Subcutaneous adipose tissue (tissue), 4 donors: Measurements from ENCODE around the gene DHX34. TPM values are rescaled to one million over a fixed set of nuclear protein-coding genes. Genes with fewer than 3 reads are reported as not detected.

Experiments used
- total RNA-seq, 4 donors: library from RNA; depleted of rRNA; stranded (reverse); fragments of >200 nt; gene quantifications; one replicate each; pipeline ENCODE4 v1.1.0, GENCODE V29; 2016
- TF ChIP-seq, protein P1 (sequence below): fragments of 450-650 bp; IDR thresholded peaks from one replicate; pipeline ENCODE4 v1.5.1; 2016; ENCODE audit warnings: low read depth, mild to moderate bottlenecking, control low read depth, antibody characterized with exemption, moderate library complexity

DHX34 gene
- total RNA-seq, 4 donors from 2014 or later, result 7.3 to 8.2 (median 8.1) TPM

DNA sequence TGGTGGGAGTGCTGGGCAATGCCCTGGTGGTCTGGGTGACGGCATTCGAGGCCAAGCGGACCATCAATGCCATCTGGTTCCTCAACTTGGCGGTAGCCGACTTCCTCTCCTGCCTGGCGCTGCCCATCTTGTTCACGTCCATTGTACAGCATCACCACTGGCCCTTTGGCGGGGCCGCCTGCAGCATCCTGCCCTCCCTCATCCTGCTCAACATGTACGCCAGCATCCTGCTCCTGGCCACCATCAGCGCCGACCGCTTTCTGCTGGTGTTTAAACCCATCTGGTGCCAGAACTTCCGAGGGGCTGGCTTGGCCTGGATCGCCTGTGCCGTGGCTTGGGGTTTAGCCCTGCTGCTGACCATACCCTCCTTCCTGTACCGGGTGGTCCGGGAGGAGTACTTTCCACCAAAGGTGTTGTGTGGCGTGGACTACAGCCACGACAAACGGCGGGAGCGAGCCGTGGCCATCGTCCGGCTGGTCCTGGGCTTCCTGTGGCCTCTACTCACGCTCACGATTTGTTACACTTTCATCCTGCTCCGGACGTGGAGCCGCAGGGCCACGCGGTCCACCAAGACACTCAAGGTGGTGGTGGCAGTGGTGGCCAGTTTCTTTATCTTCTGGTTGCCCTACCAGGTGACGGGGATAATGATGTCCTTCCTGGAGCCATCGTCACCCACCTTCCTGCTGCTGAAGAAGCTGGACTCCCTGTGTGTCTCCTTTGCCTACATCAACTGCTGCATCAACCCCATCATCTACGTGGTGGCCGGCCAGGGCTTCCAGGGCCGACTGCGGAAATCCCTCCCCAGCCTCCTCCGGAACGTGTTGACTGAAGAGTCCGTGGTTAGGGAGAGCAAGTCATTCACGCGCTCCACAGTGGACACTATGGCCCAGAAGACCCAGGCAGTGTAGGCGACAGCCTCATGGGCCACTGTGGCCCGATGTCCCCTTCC lies 28.9 kb upstream of the DHX34 start:
- TF ChIP-seq, protein P1, sequence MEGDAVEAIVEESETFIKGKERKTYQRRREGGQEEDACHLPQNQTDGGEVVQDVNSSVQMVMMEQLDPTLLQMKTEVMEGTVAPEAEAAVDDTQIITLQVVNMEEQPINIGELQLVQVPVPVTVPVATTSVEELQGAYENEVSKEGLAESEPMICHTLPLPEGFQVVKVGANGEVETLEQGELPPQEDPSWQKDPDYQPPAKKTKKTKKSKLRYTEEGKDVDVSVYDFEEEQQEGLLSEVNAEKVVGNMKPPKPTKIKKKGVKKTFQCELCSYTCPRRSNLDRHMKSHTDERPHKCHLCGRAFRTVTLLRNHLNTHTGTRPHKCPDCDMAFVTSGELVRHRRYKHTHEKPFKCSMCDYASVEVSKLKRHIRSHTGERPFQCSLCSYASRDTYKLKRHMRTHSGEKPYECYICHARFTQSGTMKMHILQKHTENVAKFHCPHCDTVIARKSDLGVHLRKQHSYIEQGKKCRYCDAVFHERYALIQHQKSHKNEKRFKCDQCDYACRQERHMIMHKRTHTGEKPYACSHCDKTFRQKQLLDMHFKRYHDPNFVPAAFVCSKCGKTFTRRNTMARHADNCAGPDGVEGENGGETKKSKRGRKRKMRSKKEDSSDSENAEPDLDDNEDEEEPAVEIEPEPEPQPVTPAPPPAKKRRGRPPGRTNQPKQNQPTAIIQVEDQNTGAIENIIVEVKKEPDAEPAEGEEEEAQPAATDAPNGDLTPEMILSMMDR, result no peak

DNA sequence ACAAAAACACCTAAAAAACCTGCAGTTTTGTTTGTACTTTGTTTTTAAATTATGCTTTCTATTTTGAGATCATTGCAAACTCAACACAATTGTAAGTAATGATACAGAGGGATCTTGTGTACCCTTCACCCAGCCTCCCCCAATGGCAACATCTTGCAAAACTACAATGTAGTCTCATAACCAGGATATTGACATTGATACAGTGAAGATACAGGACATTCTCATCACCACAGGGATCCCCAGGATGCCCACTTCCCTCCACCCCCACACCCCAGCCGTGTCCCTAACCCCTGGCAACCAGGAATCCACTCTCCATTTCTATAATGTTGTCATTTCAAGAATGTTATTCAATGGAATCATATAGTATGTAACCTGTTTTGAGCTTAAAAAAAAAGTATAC lies 27.5 kb upstream of the DHX34 start:
- TF ChIP-seq, protein P1, result no peak

DNA sequence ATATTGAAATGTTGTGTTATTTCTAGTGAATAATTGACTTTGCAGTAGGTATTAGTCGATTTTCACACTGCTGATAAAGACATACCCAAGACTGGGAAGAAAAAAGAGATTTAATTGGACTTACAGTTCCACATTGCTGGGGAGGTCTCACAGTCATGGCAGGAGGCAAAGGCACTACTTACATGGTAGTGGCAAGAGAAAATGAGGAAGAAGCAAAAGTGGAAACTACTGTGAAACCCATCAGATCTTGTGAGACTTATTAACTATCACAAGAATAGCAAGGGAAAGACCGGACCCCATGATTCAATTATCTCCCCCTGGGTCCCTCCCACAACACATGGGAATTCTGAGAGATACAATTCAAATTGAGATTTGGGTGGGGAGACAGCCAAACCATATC lies 27.1 kb upstream of the DHX34 start:
- TF ChIP-seq, protein P1, result no peak

DNA sequence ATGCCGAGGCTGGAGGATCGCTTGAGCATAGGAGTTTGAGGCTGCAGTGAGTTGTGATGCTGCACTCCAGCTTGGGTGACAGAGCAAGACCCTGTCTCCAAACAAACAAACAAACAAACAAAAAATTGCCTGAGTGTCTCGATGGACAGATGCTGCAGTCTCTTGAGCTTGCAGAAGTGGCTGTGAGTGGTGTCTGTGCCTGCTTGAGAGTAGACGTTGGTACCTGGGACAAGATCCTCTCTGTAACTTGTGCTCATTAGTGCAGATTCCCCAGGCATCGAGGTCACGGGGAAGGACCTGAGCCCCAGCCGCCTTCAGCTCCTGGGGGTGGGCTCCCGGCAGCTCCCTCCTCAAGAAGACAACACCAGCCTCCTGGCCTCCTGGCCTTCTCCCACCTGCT lies 25.7 kb upstream of the DHX34 start:
- TF ChIP-seq, protein P1, result no peak

DNA sequence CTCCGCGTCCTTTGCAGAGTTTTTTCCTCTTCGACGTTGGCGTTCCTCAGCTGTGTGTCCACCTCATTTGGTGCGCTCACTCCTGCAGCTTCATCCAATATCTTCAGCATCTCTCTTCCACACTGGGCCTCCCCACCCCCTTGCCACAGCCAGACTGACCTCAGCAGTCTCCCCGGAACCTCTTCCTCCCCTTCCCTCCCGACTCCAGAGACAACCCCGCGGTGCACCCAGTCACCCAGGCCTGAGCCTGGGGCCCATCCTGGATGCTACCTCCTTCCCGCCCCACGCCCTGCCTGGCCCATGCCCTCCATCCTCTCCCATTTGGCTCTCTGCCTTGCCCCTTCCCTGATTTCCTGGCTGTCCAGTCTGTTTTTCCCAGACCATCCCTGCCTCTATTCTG lies 25.2 kb upstream of the DHX34 start:
- TF ChIP-seq, protein P1, result no peak

DNA sequence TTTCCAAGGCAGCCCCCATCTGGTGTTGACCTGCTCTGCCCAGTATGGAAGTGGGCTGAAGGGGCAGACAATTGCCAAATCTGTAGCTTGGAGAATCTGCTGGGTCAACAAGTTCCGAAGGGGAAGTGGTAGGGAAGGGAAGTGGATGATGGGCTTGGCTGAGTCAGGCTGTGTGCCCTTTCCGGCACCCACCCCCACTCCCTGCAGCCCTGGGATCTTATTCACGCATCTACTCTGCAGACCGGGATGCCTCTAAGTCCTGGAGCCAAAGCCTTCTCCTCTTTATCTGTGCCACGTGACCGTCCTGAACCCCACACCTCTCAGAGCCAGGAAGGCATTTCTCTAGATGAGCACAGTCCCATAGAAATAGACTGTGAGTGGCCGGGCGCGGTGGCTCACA lies 24.6 kb upstream of the DHX34 start:
- TF ChIP-seq, protein P1, result no peak

DNA sequence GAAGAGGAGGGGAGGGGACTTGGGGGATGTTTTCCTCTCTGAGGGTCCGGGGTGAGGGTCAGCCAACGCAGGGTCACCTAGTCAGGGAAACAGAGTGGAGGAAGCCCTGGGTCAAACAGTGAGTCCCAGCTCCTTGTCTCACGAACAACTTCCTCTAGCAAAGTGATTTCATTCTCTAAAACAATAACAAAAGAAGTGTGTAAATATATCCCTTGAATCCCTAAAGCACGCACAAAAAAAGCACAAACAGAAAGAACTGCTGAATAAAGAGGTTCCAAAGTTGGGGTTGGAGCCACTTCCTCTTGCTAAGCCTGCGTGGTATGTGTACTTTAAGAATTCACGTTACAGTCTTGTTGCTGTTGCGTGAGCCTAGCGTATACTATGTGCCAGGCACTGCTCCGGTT lies 18.6 kb upstream of the DHX34 start:
- TF ChIP-seq, protein P1, result no peak
